ENCODE data around the gene LHX6.

The LHX6 gene

GRCh38 chr9:122234022-122234748 lies 5.4 kb upstream of the LHX6 start:
- H3K36me3 ChIP-seq (ENCODE audit: insufficient read depth, low read length), result no peaks in the 10 kb centered on the region
- H3K27me3 ChIP-seq (ENCODE audit: insufficient read depth, low read length), result peaks cover 23% of the 10 kb centered on the region
- H3K4me3 ChIP-seq (ENCODE audit: low read depth, low read length), result no peak overlapping the region
- H2AFZ ChIP-seq (ENCODE audit: low read length, unreplicated experiment), result no peak overlapping the region
- H3K27ac ChIP-seq (ENCODE audit: low read depth, low read length), result no peak overlapping the region
- no peaks in the 10 kb centered on the region for H3K79me2 ChIP-seq (ENCODE audit: control insufficient read depth, insufficient read depth, low read length, unreplicated experiment)
- H3K4me1 ChIP-seq (ENCODE audit: control insufficient read depth, insufficient read depth, low read length, unreplicated experiment), result no peaks in the 10 kb centered on the region

- no peaks in the 10 kb centered on the region for H3K4me1 ChIP-seq (ENCODE audit: control insufficient read depth, insufficient read depth, low read length, unreplicated experiment)
- H2AFZ ChIP-seq (ENCODE audit: low read length, unreplicated experiment), result no peak overlapping the region
- no peaks in the 10 kb centered on the region for H3K36me3 ChIP-seq (ENCODE audit: insufficient read depth, low read length)
- no peaks in the 10 kb centered on the region for H3K79me2 ChIP-seq (ENCODE audit: control insufficient read depth, insufficient read depth, low read length, unreplicated experiment)
- no peak overlapping the region for H3K27ac ChIP-seq (ENCODE audit: low read depth, low read length)
- H3K4me3 ChIP-seq (ENCODE audit: low read depth, low read length), result no peak overlapping the region
- H3K27me3 ChIP-seq (ENCODE audit: insufficient read depth, low read length), result peaks cover 32% of the 10 kb centered on the region
Observed at GRCh38 chr9:122232796-122233306, 4.1 kb upstream of the LHX6 start.

DNA sequence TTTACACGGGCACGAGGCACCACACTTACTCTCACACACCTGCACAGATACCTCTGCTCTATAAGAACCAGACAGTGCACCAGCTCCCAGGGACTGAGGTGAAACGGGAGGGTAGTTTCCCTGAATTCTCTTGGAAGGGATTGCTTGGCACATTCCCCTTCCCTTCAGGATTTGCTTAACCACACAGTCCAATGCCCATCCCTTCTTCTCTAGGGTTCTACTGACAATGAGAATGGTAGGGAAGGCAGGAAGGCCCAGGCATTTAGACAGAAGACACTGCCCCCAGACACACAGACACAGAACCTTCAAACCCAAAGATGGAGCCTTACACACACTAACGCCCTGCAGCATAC lies 704 bp upstream of the LHX6 start:
- Histone ChIP-seq H3K4me1 (ENCODE audit: control insufficient read depth, insufficient read depth, low read length, unreplicated experiment) (peaks cover 3% of the 10 kb centered on the region), H3K4me3 (ENCODE audit: low read depth, low read length) (no peak overlapping the region), H3K79me2 (ENCODE audit: control insufficient read depth, insufficient read depth, low read length, unreplicated experiment) (no peaks in the 10 kb centered on the region), H3K27me3 (ENCODE audit: insufficient read depth, low read length) (peaks cover 50% of the 10 kb centered on the region), H3K36me3 (ENCODE audit: insufficient read depth, low read length) (no peaks in the 10 kb centered on the region), H3K27ac (ENCODE audit: low read depth, low read length) (no peak overlapping the region), H2AFZ (ENCODE audit: low read length, unreplicated experiment) (no peak overlapping the region)

DNA sequence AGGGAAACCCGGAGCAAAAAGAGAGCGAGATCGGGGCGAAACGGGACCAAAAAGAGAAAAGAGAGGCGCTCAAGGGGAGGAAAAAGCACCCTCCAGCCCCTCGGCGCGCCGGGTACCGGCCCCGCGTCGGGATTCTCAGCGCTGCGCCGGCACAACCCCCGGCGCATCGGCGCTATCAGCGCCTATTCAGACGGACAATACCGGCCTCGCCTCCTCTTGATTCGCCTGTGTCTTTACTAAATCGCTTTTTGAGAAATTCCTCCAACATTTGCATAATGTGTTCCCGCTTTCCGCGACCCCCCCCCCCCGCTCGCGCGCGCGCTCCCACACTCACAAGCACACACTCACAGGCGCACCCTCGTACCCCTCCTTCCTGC lies 578 bp downstream of the LHX6 start:
- no peaks in the 10 kb centered on the region for H3K36me3 ChIP-seq (ENCODE audit: insufficient read depth, low read length)
- no peak overlapping the region for H2AFZ ChIP-seq (ENCODE audit: low read length, unreplicated experiment)
- H3K79me2 ChIP-seq (ENCODE audit: control insufficient read depth, insufficient read depth, low read length, unreplicated experiment), result no peaks in the 10 kb centered on the region
- H3K4me3 ChIP-seq (ENCODE audit: low read depth, low read length), result peak overlapping the region; percentile 74
- peaks cover 53% of the 10 kb centered on the region for H3K27me3 ChIP-seq (ENCODE audit: insufficient read depth, low read length)
- peaks cover 3% of the 10 kb centered on the region for H3K4me1 ChIP-seq (ENCODE audit: control insufficient read depth, insufficient read depth, low read length, unreplicated experiment)
- no peak overlapping the region for H3K27ac ChIP-seq (ENCODE audit: low read depth, low read length)

DNA sequence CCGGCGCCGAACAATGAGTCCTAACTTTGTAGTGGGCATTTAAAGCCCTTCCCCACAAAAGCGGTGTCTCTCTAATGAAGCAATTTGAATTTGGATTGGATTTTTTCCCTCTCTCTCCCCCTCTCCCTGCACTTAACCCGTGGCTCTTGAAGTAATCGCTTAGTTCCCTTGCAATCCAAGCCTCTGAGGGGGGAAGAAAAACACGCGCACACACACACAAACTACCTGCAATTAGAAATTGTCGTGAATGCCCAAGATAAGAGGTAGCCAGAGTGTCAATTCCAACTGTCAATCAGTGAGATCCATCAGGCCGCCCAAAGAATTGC lies 1.2 kb downstream of the LHX6 start:
- H3K27ac ChIP-seq (ENCODE audit: low read depth, low read length), result no peak overlapping the region
- H2AFZ ChIP-seq (ENCODE audit: low read length, unreplicated experiment), result no peak overlapping the region
- no peaks in the 10 kb centered on the region for H3K79me2 ChIP-seq (ENCODE audit: control insufficient read depth, insufficient read depth, low read length, unreplicated experiment)
- peaks cover 53% of the 10 kb centered on the region for H3K27me3 ChIP-seq (ENCODE audit: insufficient read depth, low read length)
- H3K36me3 ChIP-seq (ENCODE audit: insufficient read depth, low read length), result no peaks in the 10 kb centered on the region
- H3K4me1 ChIP-seq (ENCODE audit: control insufficient read depth, insufficient read depth, low read length, unreplicated experiment), result peaks cover 3% of the 10 kb centered on the region
- no peak overlapping the region for H3K4me3 ChIP-seq (ENCODE audit: low read depth, low read length)

- Histone ChIP-seq H3K4me3 (ENCODE audit: low read depth, low read length) (no peak overlapping the region), H3K79me2 (ENCODE audit: control insufficient read depth, insufficient read depth, low read length, unreplicated experiment) (no peaks in the 10 kb centered on the region), H3K27me3 (ENCODE audit: insufficient read depth, low read length) (peaks cover 55% of the 10 kb centered on the region), H3K27ac (ENCODE audit: low read depth, low read length) (no peak overlapping the region), H3K36me3 (ENCODE audit: insufficient read depth, low read length) (no peaks in the 10 kb centered on the region), H2AFZ (ENCODE audit: low read length, unreplicated experiment) (no peak overlapping the region), H3K4me1 (ENCODE audit: control insufficient read depth, insufficient read depth, low read length, unreplicated experiment) (peaks cover 3% of the 10 kb centered on the region)
Observed at GRCh38 chr9:122226758-122227574, 1.8 kb downstream of the LHX6 start.

- no peak overlapping the region for H3K27ac ChIP-seq (ENCODE audit: low read depth, low read length)
- peaks cover 3% of the 10 kb centered on the region for H3K4me1 ChIP-seq (ENCODE audit: control insufficient read depth, insufficient read depth, low read length, unreplicated experiment)
- no peak overlapping the region for H3K4me3 ChIP-seq (ENCODE audit: low read depth, low read length)
- no peak overlapping the region for H2AFZ ChIP-seq (ENCODE audit: low read length, unreplicated experiment)
- H3K27me3 ChIP-seq (ENCODE audit: insufficient read depth, low read length), result peaks cover 58% of the 10 kb centered on the region
- H3K79me2 ChIP-seq (ENCODE audit: control insufficient read depth, insufficient read depth, low read length, unreplicated experiment), result no peaks in the 10 kb centered on the region
- H3K36me3 ChIP-seq (ENCODE audit: insufficient read depth, low read length), result no peaks in the 10 kb centered on the region
Observed at GRCh38 chr9:122226142-122226757, 2.5 kb downstream of the LHX6 start.

DNA sequence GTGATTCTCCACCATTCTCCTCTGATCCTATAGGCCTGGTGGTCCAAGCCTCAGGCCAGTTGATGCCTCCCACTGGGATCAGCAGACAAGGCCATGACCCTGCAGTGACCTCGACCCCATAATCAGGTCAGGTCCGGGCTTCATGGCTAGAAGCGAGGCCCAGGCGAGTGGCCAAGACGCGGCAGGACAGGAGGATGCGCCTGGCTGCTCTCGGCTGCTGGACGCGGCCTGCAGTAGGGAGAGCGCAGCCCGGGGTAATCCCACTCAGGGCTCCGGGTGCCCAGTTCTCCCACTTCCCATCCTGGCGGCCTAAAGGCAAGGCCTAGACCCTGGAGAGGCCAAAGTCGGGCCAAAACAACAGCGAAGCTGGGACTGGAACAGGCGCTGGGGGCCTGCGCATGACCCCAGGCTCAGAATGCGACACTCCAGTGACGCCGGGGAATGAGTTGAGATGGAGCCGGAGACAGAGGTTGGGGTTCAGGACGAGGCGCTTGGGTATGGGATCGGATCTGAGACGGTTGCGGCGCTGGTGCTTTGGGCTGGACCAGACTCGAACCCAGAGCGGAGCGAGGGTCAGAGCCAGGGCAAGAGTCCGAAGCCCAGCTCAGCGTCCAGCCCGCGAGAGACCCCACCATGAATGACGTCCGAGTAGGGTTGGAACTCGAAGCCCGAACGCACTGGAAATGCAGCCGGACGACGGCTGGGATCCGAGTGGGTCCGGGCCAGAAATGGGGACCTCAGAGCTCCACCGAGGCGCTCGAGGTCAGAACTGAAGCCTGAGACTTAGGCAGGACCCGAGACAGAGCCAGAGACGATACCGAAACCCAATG lies 3.2 kb downstream of the LHX6 start:
- Histone ChIP-seq H3K4me1 (ENCODE audit: control insufficient read depth, insufficient read depth, low read length, unreplicated experiment) (peaks cover 3% of the 10 kb centered on the region), H3K36me3 (ENCODE audit: insufficient read depth, low read length) (no peaks in the 10 kb centered on the region), H2AFZ (ENCODE audit: low read length, unreplicated experiment) (no peak overlapping the region), H3K27ac (ENCODE audit: low read depth, low read length) (no peak overlapping the region), H3K27me3 (ENCODE audit: insufficient read depth, low read length) (peaks cover 60% of the 10 kb centered on the region), H3K4me3 (ENCODE audit: low read depth, low read length) (no peak overlapping the region), H3K79me2 (ENCODE audit: control insufficient read depth, insufficient read depth, low read length, unreplicated experiment) (no peaks in the 10 kb centered on the region)

- Histone ChIP-seq H3K27ac (ENCODE audit: low read depth, low read length) (no peak overlapping the region), H3K27me3 (ENCODE audit: insufficient read depth, low read length) (peaks cover 63% of the 10 kb centered on the region), H2AFZ (ENCODE audit: low read length, unreplicated experiment) (no peak overlapping the region), H3K4me1 (ENCODE audit: control insufficient read depth, insufficient read depth, low read length, unreplicated experiment) (peaks cover 10% of the 10 kb centered on the region), H3K36me3 (ENCODE audit: insufficient read depth, low read length) (no peaks in the 10 kb centered on the region), H3K4me3 (ENCODE audit: low read depth, low read length) (no peak overlapping the region), H3K79me2 (ENCODE audit: control insufficient read depth, insufficient read depth, low read length, unreplicated experiment) (no peaks in the 10 kb centered on the region)
Observed at GRCh38 chr9:122223435-122223834, 5.3 kb downstream of the LHX6 start.

DNA sequence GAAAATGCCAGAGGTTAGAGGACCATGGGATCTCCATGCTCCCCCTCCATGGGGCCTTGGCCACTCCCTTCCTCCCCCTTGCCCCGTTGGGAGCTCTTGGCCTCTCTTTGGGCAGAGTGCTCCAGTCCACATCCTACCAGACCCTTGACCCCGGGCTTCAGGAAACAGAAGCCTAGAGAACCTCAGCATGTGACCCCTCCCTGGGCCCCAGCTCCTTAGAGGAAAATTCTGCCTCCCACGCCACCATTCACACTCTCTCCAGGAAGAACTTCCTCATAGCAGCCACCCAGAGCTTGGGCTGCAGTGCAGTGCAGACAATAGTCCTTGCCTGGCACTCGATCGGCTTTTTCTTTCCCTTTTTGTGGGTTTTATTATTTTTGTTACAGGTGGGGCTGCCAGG lies 6.0 kb downstream of the LHX6 start:
- H3K27me3 ChIP-seq (ENCODE audit: insufficient read depth, low read length), result peaks cover 62% of the 10 kb centered on the region
- no peaks in the 10 kb centered on the region for H3K36me3 ChIP-seq (ENCODE audit: insufficient read depth, low read length)
- H3K4me3 ChIP-seq (ENCODE audit: low read depth, low read length), result no peak overlapping the region
- H3K79me2 ChIP-seq (ENCODE audit: control insufficient read depth, insufficient read depth, low read length, unreplicated experiment), result no peaks in the 10 kb centered on the region
- H2AFZ ChIP-seq (ENCODE audit: low read length, unreplicated experiment), result no peak overlapping the region
- H3K27ac ChIP-seq (ENCODE audit: low read depth, low read length), result no peak overlapping the region
- peaks cover 17% of the 10 kb centered on the region for H3K4me1 ChIP-seq (ENCODE audit: control insufficient read depth, insufficient read depth, low read length, unreplicated experiment)
